ENCODE data around the gene CDH11. TPM values are rescaled to one million over a fixed set of nuclear protein-coding genes. Genes with fewer than 3 reads are reported as not detected.

CDH11 gene
- total RNA-seq, 4 donors from 2014 or later, result 28.2 to 74.1 (median 53.2) TPM

- no peak for DNase-seq (ENCODE audit: low spot score)
- TF ChIP-seq, protein P1, sequence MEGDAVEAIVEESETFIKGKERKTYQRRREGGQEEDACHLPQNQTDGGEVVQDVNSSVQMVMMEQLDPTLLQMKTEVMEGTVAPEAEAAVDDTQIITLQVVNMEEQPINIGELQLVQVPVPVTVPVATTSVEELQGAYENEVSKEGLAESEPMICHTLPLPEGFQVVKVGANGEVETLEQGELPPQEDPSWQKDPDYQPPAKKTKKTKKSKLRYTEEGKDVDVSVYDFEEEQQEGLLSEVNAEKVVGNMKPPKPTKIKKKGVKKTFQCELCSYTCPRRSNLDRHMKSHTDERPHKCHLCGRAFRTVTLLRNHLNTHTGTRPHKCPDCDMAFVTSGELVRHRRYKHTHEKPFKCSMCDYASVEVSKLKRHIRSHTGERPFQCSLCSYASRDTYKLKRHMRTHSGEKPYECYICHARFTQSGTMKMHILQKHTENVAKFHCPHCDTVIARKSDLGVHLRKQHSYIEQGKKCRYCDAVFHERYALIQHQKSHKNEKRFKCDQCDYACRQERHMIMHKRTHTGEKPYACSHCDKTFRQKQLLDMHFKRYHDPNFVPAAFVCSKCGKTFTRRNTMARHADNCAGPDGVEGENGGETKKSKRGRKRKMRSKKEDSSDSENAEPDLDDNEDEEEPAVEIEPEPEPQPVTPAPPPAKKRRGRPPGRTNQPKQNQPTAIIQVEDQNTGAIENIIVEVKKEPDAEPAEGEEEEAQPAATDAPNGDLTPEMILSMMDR (IDR thresholded peaks at IDR 0.05), result no peak
- no peak for ATAC-seq (ENCODE audit: low FRiP score)
Measured at GRCh38 chr16:65003621-65004020, 118.2 kb downstream of the CDH11 start.

DNA sequence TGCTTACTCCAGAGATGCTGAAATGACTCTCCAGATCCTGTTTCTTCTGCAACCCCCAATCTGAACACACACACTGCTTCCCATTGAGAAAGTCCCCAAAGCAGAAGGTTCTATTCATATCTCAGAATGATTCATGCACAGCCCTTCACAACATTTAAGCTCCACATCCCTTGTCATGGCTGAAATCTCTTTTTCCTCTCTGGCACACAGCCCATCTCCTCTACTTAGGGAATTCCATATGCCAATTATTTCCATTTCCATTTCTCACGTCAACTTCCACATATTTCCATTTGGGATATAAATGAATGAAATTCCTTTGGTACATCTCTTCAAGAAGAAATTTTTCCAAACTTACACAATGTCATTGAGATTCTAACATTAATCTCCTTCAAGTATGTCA, 119.6 kb downstream of the CDH11 start:
- ATAC-seq (ENCODE audit: low FRiP score) (no peak), DNase-seq (ENCODE audit: low spot score) (no peak)
- TF ChIP-seq, protein P1 (IDR thresholded peaks at IDR 0.05), result no peak

- ATAC-seq (ENCODE audit: low FRiP score) (no peak), DNase-seq (ENCODE audit: low spot score) (no peak)
- TF ChIP-seq, protein P1 (IDR thresholded peaks at IDR 0.05), result no peak
Measured at GRCh38 chr16:65000654-65001053, 121.2 kb downstream of the CDH11 start.

GRCh38 chr16:64997751-64998150, 124.1 kb downstream of the CDH11 start:
- DNase-seq (ENCODE audit: low spot score), result no peak
- ATAC-seq (ENCODE audit: low FRiP score), result no peak
- TF ChIP-seq, protein P1 (IDR thresholded peaks at IDR 0.05), result no peak

GRCh38 chr16:64997121-64997520, 124.7 kb downstream of the CDH11 start:
- TF ChIP-seq, protein P1 (IDR thresholded peaks at IDR 0.05), result no peak
- no peak for ATAC-seq (ENCODE audit: low FRiP score)
- DNase-seq (ENCODE audit: low spot score), result no peak

- TF ChIP-seq, protein P1 (IDR thresholded peaks at IDR 0.05), result no peak
- no peak for DNase-seq (ENCODE audit: low spot score)
- no peak for ATAC-seq (ENCODE audit: low FRiP score)
Measured at GRCh38 chr16:64996641-64997040, 125.2 kb downstream of the CDH11 start.

DNA sequence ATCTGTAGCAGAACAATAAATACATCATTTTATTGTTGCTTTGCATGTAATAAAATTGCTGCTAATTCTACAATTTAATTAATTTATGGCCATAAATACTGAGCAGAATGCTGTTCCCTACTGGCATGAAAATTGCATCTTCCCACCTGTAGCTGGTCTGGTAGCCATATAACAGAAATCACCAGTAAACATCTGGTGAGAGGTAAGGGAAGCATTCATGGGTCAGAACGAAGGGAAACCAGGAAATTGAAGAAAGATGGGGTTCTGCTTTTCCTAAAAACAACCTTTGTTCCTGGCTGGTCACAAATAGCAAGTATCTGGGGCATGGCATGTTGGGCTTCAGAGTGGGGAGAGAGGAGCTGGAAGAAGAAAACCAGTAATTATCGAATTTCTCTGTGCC, 128.4 kb downstream of the CDH11 start:
- TF ChIP-seq, protein P1 (IDR thresholded peaks at IDR 0.05), result no peak
- ATAC-seq (ENCODE audit: low FRiP score) (no peak), DNase-seq (ENCODE audit: low spot score) (no peak)
